ENCODE measurements around the gene VEGFC.

The VEGFC gene

DNA sequence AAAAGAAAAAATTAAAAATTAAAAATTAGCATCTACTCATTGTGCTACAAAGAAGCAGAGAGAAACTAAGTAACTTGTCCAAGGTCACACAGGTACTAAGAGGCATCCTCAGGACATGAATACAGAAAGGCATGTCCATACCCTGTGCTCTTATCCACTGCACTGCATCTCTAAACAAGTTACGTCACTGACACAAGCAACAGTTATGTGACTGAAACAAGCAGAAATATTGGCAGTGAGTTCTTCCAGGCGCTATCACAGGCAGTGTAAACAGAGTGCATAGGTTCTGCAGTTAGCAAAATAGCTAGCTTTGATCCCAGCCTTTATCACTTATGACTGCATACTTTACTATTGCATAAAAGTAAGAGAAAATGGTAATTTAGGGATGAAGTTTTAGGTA is 7.9 kb downstream of the VEGFC start:
- DNase-seq (ENCODE audit: low read depth, low spot score), result no peak
- no peak overlapping the region for H3K4me3 ChIP-seq (ENCODE audit: low read depth, low read length)
- no peak for TF ChIP-seq CTCF (IDR thresholded peaks at IDR 0.05; ENCODE audit: low read depth, low read length)
- in situ Hi-C loops (cut with HindIII; ENCODE audit: low sequenced_read_pairs), result loop anchor here (25.0 kb wide), 1 partner anchor 398 kb away; no protein-coding TSS in a partner anchor

DNA sequence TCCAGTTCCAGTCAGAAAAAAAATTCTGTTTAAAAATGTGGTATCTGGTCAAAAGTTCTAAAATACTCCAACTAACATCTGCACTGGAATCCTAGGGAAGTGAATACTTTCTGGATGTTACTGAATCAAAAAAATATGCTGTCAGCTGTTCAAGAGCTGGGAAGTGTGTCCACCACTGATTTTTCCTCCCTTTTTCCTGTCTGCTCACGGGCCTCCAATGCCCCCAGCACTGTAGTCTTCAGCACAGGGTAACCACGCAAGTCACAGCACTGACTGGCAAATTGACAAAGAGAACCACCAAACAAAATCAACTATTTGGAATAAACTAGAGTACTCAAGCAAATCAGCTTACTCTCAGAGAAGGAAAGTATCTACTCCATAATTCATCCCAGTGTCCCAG is 9.9 kb downstream of the VEGFC start:
- no peak overlapping the region for H3K4me3 ChIP-seq (ENCODE audit: low read depth, low read length)
- DNase-seq (ENCODE audit: low read depth, low spot score), result no peak
- TF ChIP-seq CTCF (IDR thresholded peaks at IDR 0.05; ENCODE audit: low read depth, low read length), result no peak
- in situ Hi-C loops (cut with HindIII; ENCODE audit: low sequenced_read_pairs), result loop anchor here (25.0 kb wide), 1 partner anchor 395 kb away; no protein-coding TSS in a partner anchor

- in situ Hi-C loops (cut with HindIII; ENCODE audit: low sequenced_read_pairs), result loop anchor here (25.0 kb wide), 1 partner anchor 395 kb away; no protein-coding TSS in a partner anchor
- no peak overlapping the region for H3K4me3 ChIP-seq (ENCODE audit: low read depth, low read length)
- no peak for DNase-seq (ENCODE audit: low read depth, low spot score)
- no peak for TF ChIP-seq CTCF (IDR thresholded peaks at IDR 0.05; ENCODE audit: low read depth, low read length)
These were observed 10.5 kb downstream of the VEGFC start for GRCh38 chr4:176782191-176782590.

GRCh38 chr4:176781739-176782100 is 11.0 kb downstream of the VEGFC start:
- no peak for DNase-seq (ENCODE audit: low read depth, low spot score)
- no peak for TF ChIP-seq CTCF (IDR thresholded peaks at IDR 0.05; ENCODE audit: low read depth, low read length)
- in situ Hi-C loops (cut with HindIII; ENCODE audit: low sequenced_read_pairs), result loop anchor here (25.0 kb wide), 1 partner anchor 394 kb away; no protein-coding TSS in a partner anchor
- H3K4me3 ChIP-seq (ENCODE audit: low read depth, low read length), result no peak overlapping the region

DNA sequence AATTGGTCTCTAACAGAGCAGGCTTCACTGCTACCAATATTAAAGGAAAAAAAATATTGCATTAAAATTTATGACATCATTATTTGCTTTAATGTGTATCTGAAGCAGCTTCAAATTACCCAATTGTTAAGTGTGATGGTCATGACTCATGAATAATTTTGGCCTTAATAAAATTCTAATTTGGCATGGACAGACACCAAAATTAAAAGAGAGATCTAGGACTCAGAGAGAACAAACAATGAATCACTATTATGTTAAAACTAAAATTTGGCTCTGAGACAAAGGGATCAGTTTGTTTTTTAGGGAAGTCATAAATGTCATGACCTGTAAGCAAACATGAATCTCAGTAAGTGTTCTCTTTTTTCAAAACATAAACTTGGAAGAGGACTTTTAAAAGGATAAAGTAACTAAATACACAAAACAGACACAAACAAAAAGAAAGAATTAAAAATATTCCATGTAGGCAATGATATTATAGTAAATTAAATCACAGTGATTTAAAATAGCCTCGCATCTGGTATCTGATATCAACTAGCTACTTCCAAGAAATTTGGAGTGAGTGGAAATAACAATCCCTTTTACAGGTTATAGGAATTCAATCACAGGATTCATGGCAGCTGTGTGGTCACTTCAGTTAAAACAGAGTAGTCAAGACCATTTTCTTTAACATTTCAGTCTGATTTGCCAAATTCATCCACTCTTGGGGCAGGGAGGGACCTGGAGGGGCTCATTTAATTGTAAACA is 11.6 kb downstream of the VEGFC start:
- in situ Hi-C loops (cut with HindIII; ENCODE audit: low sequenced_read_pairs), result loop anchor here (25.0 kb wide), 1 partner anchor 394 kb away; no protein-coding TSS in a partner anchor
- no peak for DNase-seq (ENCODE audit: low read depth, low spot score)
- H3K4me3 ChIP-seq (ENCODE audit: low read depth, low read length), result no peak overlapping the region
- no peak for TF ChIP-seq CTCF (IDR thresholded peaks at IDR 0.05; ENCODE audit: low read depth, low read length)

DNA sequence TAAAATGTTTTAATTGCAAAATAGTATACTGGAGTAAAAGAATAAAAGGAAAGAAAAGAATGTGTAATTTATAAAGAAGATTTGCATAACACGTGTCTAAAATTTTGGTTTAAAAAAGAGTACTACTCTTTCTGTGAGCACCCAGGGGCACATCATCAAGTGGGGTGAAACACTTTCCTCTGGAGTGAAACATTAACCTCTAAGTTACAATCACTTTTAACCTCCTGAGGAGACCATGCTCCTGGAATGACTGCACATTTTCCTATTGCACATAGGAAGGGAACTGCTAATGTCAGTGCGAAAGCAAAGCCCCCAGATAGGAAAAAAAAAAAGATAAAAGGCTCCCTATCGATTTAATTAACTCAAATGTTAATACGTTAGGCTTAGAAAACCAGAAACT is 13.3 kb downstream of the VEGFC start:
- no peak overlapping the region for H3K4me3 ChIP-seq (ENCODE audit: low read depth, low read length)
- no peak for DNase-seq (ENCODE audit: low read depth, low spot score)
- no peak for TF ChIP-seq CTCF (IDR thresholded peaks at IDR 0.05; ENCODE audit: low read depth, low read length)
- in situ Hi-C loops (cut with HindIII; ENCODE audit: low sequenced_read_pairs), result loop anchor here (25.0 kb wide), 1 partner anchor 392 kb away; no protein-coding TSS in a partner anchor

Measured in astrocyte of the spinal cord (primary cell).